ENCODE data around the gene HIVEP3. TPM values are rescaled to one million over a fixed set of nuclear protein-coding genes. Genes with fewer than 3 reads are reported as not detected.

HIVEP3 gene
- total and polyA plus RNA-seq, 11 donors, result 3.2 to 11.9 (median 5.0) TPM

- ATAC-seq (peak; percentile 3 to 21 (median 16)), DNase-seq (peak in 2 of 5 donors; percentile 8 to 25)
- peaks cover 5 to 51% (median 28%) of the 10 kb centered on the region in 12 donors for H3K4me1 ChIP-seq
- no peaks in the 10 kb centered on the region for H3K27me3 ChIP-seq
- TF ChIP-seq CTCF (IDR thresholded peaks at IDR 0.05) (no peak), POLR2A (IDR thresholded peaks at IDR 0.05) (no peak)
- no peaks in the 10 kb centered on the region for H3K9me3 ChIP-seq
- peaks cover 0 to 4% (median 0%) of the 10 kb centered on the region in 9 donors for H3K36me3 ChIP-seq
- peak overlapping the region in 11 of 12 donors; percentile 9 to 90 (median 59) for H3K27ac ChIP-seq
- WGBS, 4 donors, result 37 to 52% (median 41%) methylated on average over 6 of the region's 6 CpGs
- intact Hi-C loops (cut with DNase I), result no loop called here
- no peak overlapping the region for H3K4me3 ChIP-seq
Observed at GRCh38 chr1:41537251-41537650, 381.5 kb downstream of the HIVEP3 start.

- H3K27me3 ChIP-seq, result no peaks in the 10 kb centered on the region
- peak overlapping the region in 9 of 12 donors; percentile 2 to 90 (median 62) for H3K27ac ChIP-seq
- peak in 2 of 5 donors; percentile 41 to 78 for DNase-seq
- TF ChIP-seq POLR2A (IDR thresholded peaks at IDR 0.05) (no peak), CTCF (IDR thresholded peaks at IDR 0.05) (no peak)
- intact Hi-C loops (cut with DNase I), result no loop called here
- H3K4me1 ChIP-seq, result peaks cover 5 to 46% (median 27%) of the 10 kb centered on the region in 12 donors
- H3K9me3 ChIP-seq, result no peaks in the 10 kb centered on the region
- ATAC-seq, result peak in 3 of 4 donors; percentile 46 to 66 (median 47)
- no peak overlapping the region for H3K4me3 ChIP-seq
- WGBS, 4 donors, result 36 to 57% (median 46%) methylated on average over 4 of the region's 4 CpGs
- H3K36me3 ChIP-seq, result no peaks in the 10 kb centered on the region
Observed at GRCh38 chr1:41536361-41536802, 382.3 kb downstream of the HIVEP3 start.

GRCh38 chr1:41535716-41536115, 383.0 kb downstream of the HIVEP3 start:
- intact Hi-C loops (cut with DNase I), result no loop called here

GRCh38 chr1:41535276-41535675, 383.4 kb downstream of the HIVEP3 start:
- ATAC-seq, result no peak
- H3K36me3 ChIP-seq, result no peaks in the 10 kb centered on the region
- no peaks in the 10 kb centered on the region for H3K27me3 ChIP-seq
- peak overlapping the region in 2 of 12 donors; percentile 71 to 79 for H3K27ac ChIP-seq
- TF ChIP-seq POLR2A (IDR thresholded peaks at IDR 0.05) (no peak), CTCF (IDR thresholded peaks at IDR 0.05) (no peak)
- no peak overlapping the region for H3K4me3 ChIP-seq
- WGBS, 4 donors, result 85 to 92% (median 89%) methylated on average over 6 of the region's 6 CpGs
- H3K4me1 ChIP-seq, result peaks cover 5 to 37% (median 23%) of the 10 kb centered on the region in 12 donors
- no peaks in the 10 kb centered on the region for H3K9me3 ChIP-seq
- DNase-seq, result peak in 2 of 5 donors; percentile 1 to 6
- intact Hi-C loops (cut with DNase I), result no loop called here

More at GRCh38 chr1:41535716-41536115, 383.0 kb downstream of the HIVEP3 start:
- no peaks in the 10 kb centered on the region for H3K27me3 ChIP-seq
- H3K4me1 ChIP-seq, result peaks cover 5 to 41% (median 23%) of the 10 kb centered on the region in 12 donors
- 50 to 77% (median 52%) methylated on average over 2 to 5 of the region's 5 CpGs for WGBS, 4 donors
- peak overlapping the region in 5 of 12 donors; percentile 25 to 90 (median 71) for H3K27ac ChIP-seq
- H3K36me3 ChIP-seq, result no peaks in the 10 kb centered on the region
- ATAC-seq (no peak), DNase-seq (peak in 2 of 5 donors; percentile 16 to 23)
- TF ChIP-seq CTCF (IDR thresholded peaks at IDR 0.05) (no peak), POLR2A (IDR thresholded peaks at IDR 0.05) (no peak)
- H3K9me3 ChIP-seq, result no peaks in the 10 kb centered on the region
- H3K4me3 ChIP-seq, result no peak overlapping the region

Data from heart left ventricle (tissue), 16 donors.